ENCODE results near the gene LPAR1.

DNA sequence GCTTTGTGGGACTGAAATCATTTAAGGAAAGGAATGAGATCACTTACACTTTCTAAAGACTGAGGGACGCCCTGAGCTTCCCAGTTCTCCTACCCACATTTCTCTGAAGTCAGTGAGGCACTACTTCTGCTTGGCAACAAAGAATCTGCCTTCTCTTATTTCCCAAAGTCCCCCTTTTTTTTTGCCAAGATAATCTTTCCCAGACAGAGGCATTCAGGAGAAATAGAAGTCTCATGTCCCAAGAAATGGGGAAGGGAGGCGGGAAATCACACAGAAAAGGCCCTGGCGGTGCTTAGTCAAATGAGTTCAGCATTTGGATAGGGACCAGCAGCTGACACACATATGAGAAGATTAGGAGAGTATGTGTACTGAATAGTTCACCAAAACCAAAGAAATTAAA is 210.0 kb downstream of the LPAR1 start:
- TF ChIP-seq POLR2AphosphoS5 (IDR thresholded peaks at IDR 0.05; ENCODE audit: low read depth, low read length) (no peak), POLR2A (IDR thresholded peaks at IDR 0.05; ENCODE audit: low read depth, low read length) (no peak), TAF1 (IDR thresholded peaks at IDR 0.05; ENCODE audit: borderline replicate concordance, low read depth, low read length) (no peak)
